Tibial artery (tissue), 4 donors: ENCODE data around the gene ZFYVE21.
A peak's percentile ranks its signal among the peaks of the same experiment; 100 is the strongest.

ENCODE experiments used
- DNase-seq, 2 donors: peaks; one replicate each; pipeline ENCODE4 v3.0.0-alpha.2; 2019
- H3K27ac ChIP-seq, 2 donors: fragments of 200-600 bp; sonication (generic) in 1 of 2; 1 replicate in 1 of 2; 2 replicates in 1 of 2; pipeline ENCODE4 v1.5.1; 2018 to 2019; ENCODE audit warnings: mild to moderate bottlenecking in 1 of 2
- H3K27me3 ChIP-seq, 2 donors: fragments of 200-600 bp; sonication (generic) in 1 of 2; one replicate each; pipeline versions ENCODE4 v1.5.1 to v1.6.0; 2016 to 2019
- H3K36me3 ChIP-seq, 3 donors: fragments of 200-600 bp; sonication (generic) in 2 of 3; one replicate each; pipeline ENCODE4 v1.5.1; 2016 to 2019; ENCODE audit warnings: mild to moderate bottlenecking in 2 of 3
- H3K4me1 ChIP-seq, 4 donors: fragments of 200-600 bp; sonication (generic) in 2 of 4; 1 replicate in 3 of 4; 2 replicates in 1 of 4; pipeline ENCODE4 v1.5.1; 2016 to 2019
- H3K4me3 ChIP-seq, 2 donors: fragments of 200-600 bp; sonication (generic) in 1 of 2; 1 replicate in 1 of 2; 2 replicates in 1 of 2; pipeline ENCODE4 v1.5.1; 2018 to 2019; ENCODE audit warnings: mild to moderate bottlenecking in 2 of 2
- H3K9me3 ChIP-seq, 3 donors: fragments of 200-600 bp; sonication (generic) in 1 of 3; one replicate each; pipeline ENCODE4 v1.5.1; 2016 to 2019
- intact Hi-C: fragments of 100-400 bp; cut with DNase I; formaldehyde crosslinking; loops from one replicate; pipeline ENCODE4 v1.15.0; 2023; ENCODE audit warnings: low total_unique reads
- TF ChIP-seq, protein P1 (sequence below), 2 experiments: fragments of 200-600 bp in 1 of 2; fragments of 450-650 bp in 1 of 2; IDR thresholded peaks; one replicate each; pipeline ENCODE4 v1.5.1; 2017 to 2019; ENCODE audit warnings: antibody characterized with exemption in 2 of 2, mild to moderate bottlenecking in 1 of 2, moderate library complexity in 1 of 2

Gene ZFYVE21

DNA sequence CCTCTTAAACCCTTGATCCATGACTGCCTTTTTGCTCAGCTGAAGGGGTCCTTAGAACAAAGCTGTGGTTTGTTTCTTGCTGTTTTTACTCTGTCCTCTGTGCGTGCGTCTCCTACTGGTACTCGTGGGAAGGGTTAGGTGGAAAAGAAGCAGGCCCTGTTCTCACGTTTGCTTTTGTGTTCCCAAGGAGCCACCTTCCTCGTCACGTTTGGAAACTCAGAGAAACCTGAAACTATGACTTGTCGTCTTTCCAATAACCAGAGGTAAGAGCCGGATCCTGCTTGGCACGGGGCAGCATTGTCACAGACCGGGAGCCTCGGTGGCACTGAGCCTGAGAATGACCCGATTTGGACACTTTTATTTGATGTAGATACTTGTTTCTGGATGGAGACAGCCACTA, 13.1 kb downstream of the ZFYVE21 start:
- intact Hi-C loops, result no loop called here

DNA sequence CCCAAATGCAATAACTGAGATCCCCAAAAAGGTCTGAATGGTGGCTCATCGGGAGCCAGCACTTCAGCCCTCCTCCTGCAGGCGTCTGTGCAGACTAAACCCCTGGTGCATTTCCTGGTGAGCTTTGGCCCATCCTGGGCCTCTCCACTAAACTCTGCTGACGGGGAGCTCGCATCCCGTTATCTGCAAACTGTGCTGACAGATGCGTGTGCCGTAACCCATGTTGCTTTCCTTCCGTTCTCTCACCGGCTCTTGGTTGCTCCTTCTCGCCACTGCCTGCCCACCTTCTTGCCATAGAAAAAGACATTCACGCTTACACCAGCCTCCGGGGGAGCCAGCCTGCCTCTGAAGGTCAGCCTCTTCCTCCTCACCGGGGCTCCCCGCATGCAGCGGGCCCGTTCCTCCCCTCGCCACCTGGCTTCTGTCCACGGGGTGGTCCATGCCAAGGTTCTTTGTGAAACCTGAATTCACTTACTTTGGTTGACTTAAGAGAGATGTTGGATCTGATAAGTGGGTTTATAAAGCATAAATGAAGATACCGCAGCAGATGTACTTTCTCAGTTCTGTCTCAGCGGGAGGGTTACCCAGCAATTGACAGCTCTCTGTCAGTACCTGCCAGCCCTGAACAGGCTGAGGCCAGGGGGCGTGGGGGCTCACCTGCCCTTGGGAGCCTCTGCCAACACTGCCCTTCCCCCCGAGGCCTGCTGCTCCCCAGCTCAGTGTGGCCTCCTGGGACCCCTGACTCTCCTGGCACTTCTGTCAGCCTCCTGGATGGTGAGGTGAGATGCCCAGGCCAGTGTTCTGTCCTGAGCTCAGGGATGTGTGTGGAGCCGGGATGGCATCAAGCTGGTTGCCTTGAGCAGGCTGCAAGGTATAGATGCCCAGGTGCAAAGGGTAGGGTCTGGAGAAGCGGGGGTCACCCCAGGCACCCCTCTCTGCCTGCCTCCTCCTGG, 14.2 kb downstream of the ZFYVE21 start:
- Histone ChIP-seq H3K36me3 (peaks cover 58 to 84% (median 78%) of the 10 kb centered on the region in 3 donors), H3K4me1 (peaks cover 0 to 44% (median 19%) of the 10 kb centered on the region in 4 donors), H3K4me3 (no peak overlapping the region), H3K9me3 (no peaks in the 10 kb centered on the region), H3K27ac (peak overlapping the region in 1 of 2 donors; percentile 4), H3K27me3 (no peaks in the 10 kb centered on the region)
- TF ChIP-seq, protein P1, sequence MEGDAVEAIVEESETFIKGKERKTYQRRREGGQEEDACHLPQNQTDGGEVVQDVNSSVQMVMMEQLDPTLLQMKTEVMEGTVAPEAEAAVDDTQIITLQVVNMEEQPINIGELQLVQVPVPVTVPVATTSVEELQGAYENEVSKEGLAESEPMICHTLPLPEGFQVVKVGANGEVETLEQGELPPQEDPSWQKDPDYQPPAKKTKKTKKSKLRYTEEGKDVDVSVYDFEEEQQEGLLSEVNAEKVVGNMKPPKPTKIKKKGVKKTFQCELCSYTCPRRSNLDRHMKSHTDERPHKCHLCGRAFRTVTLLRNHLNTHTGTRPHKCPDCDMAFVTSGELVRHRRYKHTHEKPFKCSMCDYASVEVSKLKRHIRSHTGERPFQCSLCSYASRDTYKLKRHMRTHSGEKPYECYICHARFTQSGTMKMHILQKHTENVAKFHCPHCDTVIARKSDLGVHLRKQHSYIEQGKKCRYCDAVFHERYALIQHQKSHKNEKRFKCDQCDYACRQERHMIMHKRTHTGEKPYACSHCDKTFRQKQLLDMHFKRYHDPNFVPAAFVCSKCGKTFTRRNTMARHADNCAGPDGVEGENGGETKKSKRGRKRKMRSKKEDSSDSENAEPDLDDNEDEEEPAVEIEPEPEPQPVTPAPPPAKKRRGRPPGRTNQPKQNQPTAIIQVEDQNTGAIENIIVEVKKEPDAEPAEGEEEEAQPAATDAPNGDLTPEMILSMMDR (IDR thresholded peaks at IDR 0.05), result no peak
- intact Hi-C loops, result loop anchor here (10.0 kb wide), 1 partner anchor 125 kb away; no protein-coding TSS in a partner anchor
- DNase-seq, result no peak

More for the DNA sequence above, 13.1 kb downstream of the ZFYVE21 start:
- Histone ChIP-seq H3K36me3 (peaks cover 50 to 73% (median 70%) of the 10 kb centered on the region in 3 donors), H3K4me3 (no peak overlapping the region), H3K9me3 (no peaks in the 10 kb centered on the region), H3K27me3 (no peaks in the 10 kb centered on the region), H3K4me1 (peaks cover 3 to 54% (median 28%) of the 10 kb centered on the region in 4 donors), H3K27ac (no peak overlapping the region)
- DNase-seq, result no peak
- TF ChIP-seq, protein P1 (IDR thresholded peaks at IDR 0.05), result no peak

DNA sequence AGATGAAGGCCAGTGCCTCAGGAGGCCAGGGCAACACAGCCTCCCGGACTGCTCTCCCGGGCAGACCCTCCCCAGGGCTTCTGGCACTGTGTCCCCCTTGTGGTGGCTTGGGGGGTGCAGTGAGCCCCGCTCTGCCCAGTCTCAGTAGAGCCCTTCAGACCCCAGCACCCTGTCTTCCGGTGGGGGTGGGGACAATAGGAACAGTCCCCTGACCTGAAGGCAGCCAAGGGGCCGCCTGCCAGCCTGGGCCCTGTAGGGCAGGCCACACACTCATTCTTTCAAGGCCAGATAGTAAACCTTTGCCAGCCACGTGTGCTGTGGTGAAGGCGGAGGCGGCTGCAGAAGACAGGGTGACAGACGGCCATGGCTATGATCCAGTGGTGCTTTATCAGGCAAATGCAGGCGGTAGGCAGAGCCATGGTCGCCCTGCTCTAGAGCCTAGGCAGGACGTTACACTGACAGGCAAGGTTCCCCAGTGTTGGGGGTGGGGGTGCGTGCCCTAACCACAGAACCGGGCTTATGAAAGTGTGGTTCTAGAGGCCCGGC, 15.0 kb downstream of the ZFYVE21 start:
- Histone ChIP-seq H3K27ac (peak overlapping the region in 1 of 2 donors; percentile 4), H3K4me3 (no peak overlapping the region), H3K36me3 (peaks cover 58 to 91% (median 78%) of the 10 kb centered on the region in 3 donors), H3K4me1 (peaks cover 0 to 44% (median 20%) of the 10 kb centered on the region in 4 donors), H3K9me3 (no peaks in the 10 kb centered on the region), H3K27me3 (no peaks in the 10 kb centered on the region)
- TF ChIP-seq, protein P1 (IDR thresholded peaks at IDR 0.05), result no peak
- intact Hi-C loops, result loop anchor here (10.0 kb wide), 1 partner anchor 126 kb away; no protein-coding TSS in a partner anchor
- peak in 1 of 2 donors; percentile 60 for DNase-seq

DNA sequence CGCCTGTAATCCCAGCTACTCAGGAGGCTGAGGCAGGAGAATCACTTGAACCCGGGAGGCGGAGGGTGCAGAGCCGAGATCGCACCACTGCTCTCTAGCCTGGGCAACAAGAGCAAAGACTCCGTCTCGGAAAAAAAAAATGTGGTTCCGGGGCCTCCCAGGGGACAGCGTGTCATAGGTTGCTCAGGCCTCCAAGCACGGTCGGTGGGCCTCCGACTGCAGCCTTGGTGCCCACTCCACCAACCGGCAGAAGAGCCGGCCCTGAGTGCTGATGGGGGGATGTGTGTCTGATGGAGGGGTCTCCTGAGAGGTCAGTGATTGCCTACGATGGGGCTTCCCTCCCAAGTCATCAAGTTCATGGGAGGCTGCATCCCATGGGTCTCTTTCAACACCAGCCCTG, 15.9 kb downstream of the ZFYVE21 start:
- TF ChIP-seq, protein P1 (IDR thresholded peaks at IDR 0.05), result no peak
- no peak for DNase-seq
- H3K27ac ChIP-seq, result no peak overlapping the region

DNA sequence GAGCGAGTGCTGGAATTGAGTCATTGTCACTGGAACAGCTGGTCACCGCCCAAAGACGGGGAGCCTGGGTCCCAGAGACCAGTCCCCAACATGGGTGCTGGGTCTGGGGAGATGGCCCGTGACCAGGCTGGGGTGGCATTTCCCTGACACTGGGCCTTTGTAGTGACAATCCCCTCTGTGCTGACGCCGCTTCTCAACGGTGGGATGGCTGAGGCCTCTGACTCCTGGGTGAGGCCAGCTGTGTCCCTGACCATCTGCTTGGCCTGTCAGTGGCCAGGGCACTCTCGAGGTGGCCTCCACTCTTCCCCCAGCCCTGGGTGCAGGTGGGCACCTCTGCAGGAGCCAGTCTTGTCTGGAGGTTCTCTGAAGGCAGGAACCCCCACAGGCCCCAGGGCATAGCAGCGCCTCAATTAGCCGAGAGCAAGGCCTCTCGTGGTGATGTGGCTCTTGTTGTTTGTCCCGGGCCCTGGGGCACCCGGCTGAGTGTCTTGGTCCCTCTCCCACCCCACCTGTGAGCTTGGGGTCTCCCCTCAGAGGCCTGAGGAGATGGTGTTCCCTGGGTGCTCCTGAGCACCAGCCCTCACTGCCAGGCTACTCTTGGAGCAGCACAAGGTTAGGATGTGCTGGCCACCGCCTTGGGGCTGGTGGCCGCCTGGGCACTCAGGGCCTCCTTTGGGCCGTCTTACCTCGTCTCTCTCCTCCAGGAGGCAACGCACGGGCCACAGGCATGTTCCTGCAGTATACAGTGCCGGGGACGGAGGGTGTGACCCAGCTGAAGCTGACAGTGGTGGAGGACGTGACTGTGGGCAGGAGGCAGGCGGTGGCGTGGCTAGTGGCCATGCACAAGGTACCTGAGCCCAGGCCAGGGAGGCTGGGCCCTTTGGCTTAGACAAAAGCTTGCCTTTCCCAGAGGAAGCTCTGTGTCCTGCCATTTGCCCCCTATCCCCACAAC, 16.6 kb downstream of the ZFYVE21 start:
- H3K9me3 ChIP-seq, result no peaks in the 10 kb centered on the region
- intact Hi-C loops, result loop anchor here (10.0 kb wide), 1 partner anchor 127 kb away; no protein-coding TSS in a partner anchor
- H3K27ac ChIP-seq, result no peak overlapping the region
- H3K4me1 ChIP-seq, result peaks cover 0 to 55% (median 26%) of the 10 kb centered on the region in 4 donors
- peak in 1 of 2 donors; percentile 61 for DNase-seq
- H3K27me3 ChIP-seq, result no peaks in the 10 kb centered on the region
- H3K4me3 ChIP-seq, result no peak overlapping the region
- TF ChIP-seq, protein P1 (IDR thresholded peaks at IDR 0.05), result no peak
- peaks cover 58 to 81% (median 71%) of the 10 kb centered on the region in 3 donors for H3K36me3 ChIP-seq

More for the DNA sequence above, 15.9 kb downstream of the ZFYVE21 start:
- no peaks in the 10 kb centered on the region for H3K9me3 ChIP-seq
- no peaks in the 10 kb centered on the region for H3K27me3 ChIP-seq
- peaks cover 58 to 82% (median 75%) of the 10 kb centered on the region in 3 donors for H3K36me3 ChIP-seq
- H3K4me1 ChIP-seq, result peaks cover 0 to 48% (median 21%) of the 10 kb centered on the region in 4 donors
- intact Hi-C loops, result loop anchor here (10.0 kb wide), 1 partner anchor 127 kb away; no protein-coding TSS in a partner anchor
- no peak overlapping the region for H3K4me3 ChIP-seq
